ENCODE results near the gene ENPP6.

GRCh38 chr4:184053434-184053833 is 164.2 kb downstream of the ENPP6 start:
- TF ChIP-seq CTCF (IDR thresholded peaks at IDR 0.05) (no peak), POLR2A (IDR thresholded peaks at IDR 0.05) (no peak)
